HepG2 (cell line): Measurements from ENCODE around the gene TFAP2B.

ENCODE experiments used
- CREM ChIP-seq, 2 experiments: sonication (generic) in 1 of 2; formaldehyde crosslinking in 1 of 2; IDR thresholded peaks; 2 replicates each; pipeline versions ENCODE4 v1.4.0 to v1.6.1; 2016 to 2020; ENCODE audit warnings: antibody characterized with exemption in 1 of 2, mild to moderate bottlenecking in 1 of 2, missing genetic modification reagents in 1 of 2
- FLYWCH1 ChIP-seq: sonication (generic); formaldehyde crosslinking; IDR thresholded peaks from 2 replicates; pipeline ENCODE4 v1.8.1; 2023; ENCODE audit warnings: mild to moderate bottlenecking, missing genetic modification reagents
- JUN ChIP-seq: sonication (generic); formaldehyde crosslinking; IDR thresholded peaks from 2 replicates; pipeline ENCODE4 v1.4.0; 2020; ENCODE audit warnings: mild to moderate bottlenecking, missing genetic modification reagents
- MTF1 ChIP-seq: sonication (generic); formaldehyde crosslinking; IDR thresholded peaks from 2 replicates; pipeline ENCODE4 v1.5.0; 2020; ENCODE audit warnings: missing genetic modification reagents
- MXI1 ChIP-seq: IDR thresholded peaks from 3 replicates; pipeline ENCODE4 v1.6.1; 2012; ENCODE audit warnings: low read depth, low read length, inconsistent platforms, borderline replicate concordance
- NFE2L2 ChIP-seq: fragments of 150-350 bp; IDR thresholded peaks from 2 replicates; pipeline ENCODE4 v1.6.1; 2014; ENCODE audit warnings: low read length
- POLR2AphosphoS5 ChIP-seq: IDR thresholded peaks from 2 replicates; pipeline ENCODE4 v1.6.1; 2012; ENCODE audit warnings: low read depth, low read length
- TBP ChIP-seq: sonication (generic); formaldehyde crosslinking; IDR thresholded peaks from 2 replicates; pipeline ENCODE4 v1.5.0; 2020; ENCODE audit warnings: missing genetic modification reagents
- ZNF776 ChIP-seq: sonication (generic); formaldehyde crosslinking; IDR thresholded peaks from 2 replicates; pipeline ENCODE4 v1.4.0; 2020; ENCODE audit warnings: mild to moderate bottlenecking, missing genetic modification reagents
- TF ChIP-seq, protein P1 (sequence below): sonication (generic); formaldehyde crosslinking; IDR thresholded peaks from 2 replicates; pipeline ENCODE4 v1.5.0; 2020; ENCODE audit warnings: mild to moderate bottlenecking, missing genetic modification reagents
- TF ChIP-seq, protein P2 (sequence below): sonication (generic); formaldehyde crosslinking; IDR thresholded peaks from 2 replicates; pipeline ENCODE4 v1.5.0; 2020; ENCODE audit warnings: mild to moderate bottlenecking, missing genetic modification reagents, moderate library complexity

GRCh38 chr6:50792771-50793170 is 25.9 kb upstream of the TFAP2B start:
- TF ChIP-seq, protein P1, sequence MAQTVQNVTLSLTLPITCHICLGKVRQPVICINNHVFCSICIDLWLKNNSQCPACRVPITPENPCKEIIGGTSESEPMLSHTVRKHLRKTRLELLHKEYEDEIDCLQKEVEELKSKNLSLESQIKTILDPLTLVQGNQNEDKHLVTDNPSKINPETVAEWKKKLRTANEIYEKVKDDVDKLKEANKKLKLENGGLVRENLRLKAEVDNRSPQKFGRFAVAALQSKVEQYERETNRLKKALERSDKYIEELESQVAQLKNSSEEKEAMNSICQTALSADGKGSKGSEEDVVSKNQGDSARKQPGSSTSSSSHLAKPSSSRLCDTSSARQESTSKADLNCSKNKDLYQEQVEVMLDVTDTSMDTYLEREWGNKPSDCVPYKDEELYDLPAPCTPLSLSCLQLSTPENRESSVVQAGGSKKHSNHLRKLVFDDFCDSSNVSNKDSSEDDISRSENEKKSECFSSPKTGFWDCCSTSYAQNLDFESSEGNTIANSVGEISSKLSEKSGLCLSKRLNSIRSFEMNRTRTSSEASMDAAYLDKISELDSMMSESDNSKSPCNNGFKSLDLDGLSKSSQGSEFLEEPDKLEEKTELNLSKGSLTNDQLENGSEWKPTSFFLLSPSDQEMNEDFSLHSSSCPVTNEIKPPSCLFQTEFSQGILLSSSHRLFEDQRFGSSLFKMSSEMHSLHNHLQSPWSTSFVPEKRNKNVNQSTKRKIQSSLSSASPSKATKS (CRISPR knock-in tag): no peak
- no peak for TF ChIP-seq POLR2AphosphoS5
- no peak for TF ChIP-seq NFE2L2
- no peak for TF ChIP-seq ZNF776
- TF ChIP-seq JUN (CRISPR knock-in tag): no peak
- no peak for TF ChIP-seq FLYWCH1 (CRISPR knock-in tag)
- no peak for TF ChIP-seq MXI1
- TF ChIP-seq, protein P2, sequence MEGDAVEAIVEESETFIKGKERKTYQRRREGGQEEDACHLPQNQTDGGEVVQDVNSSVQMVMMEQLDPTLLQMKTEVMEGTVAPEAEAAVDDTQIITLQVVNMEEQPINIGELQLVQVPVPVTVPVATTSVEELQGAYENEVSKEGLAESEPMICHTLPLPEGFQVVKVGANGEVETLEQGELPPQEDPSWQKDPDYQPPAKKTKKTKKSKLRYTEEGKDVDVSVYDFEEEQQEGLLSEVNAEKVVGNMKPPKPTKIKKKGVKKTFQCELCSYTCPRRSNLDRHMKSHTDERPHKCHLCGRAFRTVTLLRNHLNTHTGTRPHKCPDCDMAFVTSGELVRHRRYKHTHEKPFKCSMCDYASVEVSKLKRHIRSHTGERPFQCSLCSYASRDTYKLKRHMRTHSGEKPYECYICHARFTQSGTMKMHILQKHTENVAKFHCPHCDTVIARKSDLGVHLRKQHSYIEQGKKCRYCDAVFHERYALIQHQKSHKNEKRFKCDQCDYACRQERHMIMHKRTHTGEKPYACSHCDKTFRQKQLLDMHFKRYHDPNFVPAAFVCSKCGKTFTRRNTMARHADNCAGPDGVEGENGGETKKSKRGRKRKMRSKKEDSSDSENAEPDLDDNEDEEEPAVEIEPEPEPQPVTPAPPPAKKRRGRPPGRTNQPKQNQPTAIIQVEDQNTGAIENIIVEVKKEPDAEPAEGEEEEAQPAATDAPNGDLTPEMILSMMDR (CRISPR knock-in tag): no peak
- no peak for TF ChIP-seq MTF1 (CRISPR knock-in tag)
- TF ChIP-seq CREM (IDR thresholded peaks at IDR 0.05): no peak
- TF ChIP-seq CREM (CRISPR knock-in tag; IDR thresholded peaks at IDR 0.05): no peak
- no peak for TF ChIP-seq TBP (CRISPR knock-in tag)
